NCI-H2196 (cell line): Measurements from ENCODE around the gene DFFB.

Source experiments
- DNase-seq: peaks from one replicate; lab custom pipeline; 2025; ENCODE audit not compliant: unreplicated experiment; lab: John Stamatoyannopoulos, UW

Gene DFFB

GRCh38 chr1:3924186-3924824, 67.0 kb downstream of the DFFB start:
- no peak for DNase-seq

- peak; percentile 59 for DNase-seq
Measured at GRCh38 chr1:3924825-3925220, 67.5 kb downstream of the DFFB start.

DNA sequence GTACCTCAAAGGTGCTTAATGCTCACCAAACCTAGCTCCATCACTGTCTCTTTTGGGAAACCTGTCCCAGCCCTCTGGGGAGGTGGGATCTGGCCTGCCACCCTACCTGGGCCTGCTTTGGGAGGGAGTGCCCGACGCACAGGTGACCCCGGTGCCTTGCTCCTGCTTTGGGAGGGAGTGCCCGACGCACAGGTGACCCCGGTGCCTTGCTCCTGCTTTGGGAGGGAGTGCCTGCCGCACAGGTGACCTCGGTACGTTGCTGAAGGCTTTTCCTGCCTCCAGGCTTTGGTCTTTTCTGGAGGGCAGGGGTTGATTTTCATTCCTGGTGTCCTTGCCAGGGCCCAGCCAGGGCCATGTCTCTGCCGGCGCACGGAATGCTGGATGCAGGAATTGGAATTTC, 68.0 kb downstream of the DFFB start:
- DNase-seq: no peak

- no peak for DNase-seq
Measured at GRCh38 chr1:3925762-3926161, 68.5 kb downstream of the DFFB start.

DNA sequence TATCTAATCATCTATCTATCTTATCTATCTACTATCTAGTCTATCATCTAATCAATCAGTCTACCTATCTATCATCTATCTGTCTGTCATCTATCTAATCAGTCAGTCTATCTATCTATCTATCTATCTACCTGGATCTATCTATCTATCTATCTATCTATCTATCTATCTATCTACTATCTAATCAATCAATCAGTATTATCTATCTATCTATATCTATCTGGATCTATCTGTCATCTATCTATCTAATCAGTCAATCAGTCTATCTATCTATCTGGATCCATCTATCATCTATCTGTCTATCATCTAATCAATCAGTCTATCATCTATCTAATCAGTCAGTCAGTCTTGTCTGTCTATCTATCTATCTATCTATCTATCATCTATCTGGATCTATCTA, 69.7 kb downstream of the DFFB start:
- no peak for DNase-seq

GRCh38 chr1:3928586-3928985, 71.3 kb downstream of the DFFB start:
- no peak for DNase-seq

- no peak for DNase-seq
Measured at GRCh38 chr1:3929126-3929525, 71.8 kb downstream of the DFFB start.

DNA sequence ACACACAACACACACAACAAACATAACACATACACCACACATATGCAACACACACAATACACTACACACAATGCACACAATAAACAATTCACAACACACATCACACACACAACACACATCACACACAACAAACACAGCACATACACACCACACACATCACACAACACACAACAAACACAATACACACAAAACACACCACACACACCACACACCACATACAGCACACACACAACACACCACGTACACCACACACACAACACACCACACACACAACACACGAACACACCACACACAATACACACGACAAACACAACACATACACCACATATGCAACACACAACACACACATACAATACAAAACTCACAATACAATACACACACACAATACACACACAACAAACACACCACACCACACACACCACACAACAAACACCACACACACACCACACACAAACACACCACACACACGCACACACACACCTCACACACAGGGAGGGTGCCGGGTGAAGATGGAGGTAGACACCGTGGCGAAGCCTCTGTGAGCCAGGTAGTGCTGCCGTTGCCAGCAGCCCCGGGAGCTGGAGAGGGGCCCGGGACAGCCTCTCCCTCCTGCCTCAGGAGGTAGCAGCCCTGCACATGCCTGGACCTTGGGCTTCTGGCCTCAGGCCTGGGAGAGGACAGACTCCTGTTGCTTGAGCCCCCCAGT, 73.2 kb downstream of the DFFB start:
- no peak for DNase-seq

DNA sequence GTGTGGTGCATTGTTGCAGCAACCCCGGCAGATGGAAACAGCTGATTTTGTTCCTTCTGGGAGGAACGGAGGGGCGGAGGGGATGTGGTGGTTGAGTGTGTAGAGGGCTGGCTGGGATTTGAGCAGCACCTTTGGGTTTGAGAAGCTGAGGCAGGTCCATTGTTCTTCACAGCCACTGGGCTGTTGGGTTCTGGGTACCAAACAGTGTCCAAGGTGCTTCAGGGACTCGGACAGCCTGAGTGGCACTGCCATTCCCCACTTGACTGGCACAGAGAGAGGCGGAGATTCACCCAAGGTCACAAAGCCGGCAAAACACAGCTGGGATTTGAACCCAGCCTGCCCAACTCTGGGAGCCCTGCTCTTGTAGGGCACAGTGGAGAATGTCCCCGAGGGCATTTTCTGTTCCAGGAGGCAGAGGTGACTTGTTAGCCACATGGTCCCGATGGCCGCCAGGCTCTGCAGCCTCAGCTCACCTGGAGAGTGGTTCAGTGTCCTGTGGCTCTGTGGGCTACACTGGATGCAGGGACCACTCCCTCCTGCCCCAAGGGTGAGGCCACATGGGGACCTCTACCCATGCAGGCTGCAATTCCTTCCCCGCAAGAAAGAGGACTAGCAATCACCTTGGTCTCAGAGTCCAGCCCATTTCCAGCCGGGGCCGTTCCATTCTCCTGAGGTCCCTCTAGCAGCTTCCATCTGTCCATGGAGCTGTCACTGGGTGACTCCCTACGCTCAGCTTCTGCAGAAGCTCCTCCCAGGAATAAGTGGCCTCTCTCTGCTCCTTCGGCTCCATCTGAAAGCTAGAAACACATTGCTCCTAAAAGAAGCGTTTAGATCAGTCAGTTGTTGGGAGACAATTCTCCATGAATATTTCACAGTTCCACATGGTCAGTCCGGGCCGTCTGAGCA, 74.0 kb downstream of the DFFB start:
- no peak for DNase-seq

DNA sequence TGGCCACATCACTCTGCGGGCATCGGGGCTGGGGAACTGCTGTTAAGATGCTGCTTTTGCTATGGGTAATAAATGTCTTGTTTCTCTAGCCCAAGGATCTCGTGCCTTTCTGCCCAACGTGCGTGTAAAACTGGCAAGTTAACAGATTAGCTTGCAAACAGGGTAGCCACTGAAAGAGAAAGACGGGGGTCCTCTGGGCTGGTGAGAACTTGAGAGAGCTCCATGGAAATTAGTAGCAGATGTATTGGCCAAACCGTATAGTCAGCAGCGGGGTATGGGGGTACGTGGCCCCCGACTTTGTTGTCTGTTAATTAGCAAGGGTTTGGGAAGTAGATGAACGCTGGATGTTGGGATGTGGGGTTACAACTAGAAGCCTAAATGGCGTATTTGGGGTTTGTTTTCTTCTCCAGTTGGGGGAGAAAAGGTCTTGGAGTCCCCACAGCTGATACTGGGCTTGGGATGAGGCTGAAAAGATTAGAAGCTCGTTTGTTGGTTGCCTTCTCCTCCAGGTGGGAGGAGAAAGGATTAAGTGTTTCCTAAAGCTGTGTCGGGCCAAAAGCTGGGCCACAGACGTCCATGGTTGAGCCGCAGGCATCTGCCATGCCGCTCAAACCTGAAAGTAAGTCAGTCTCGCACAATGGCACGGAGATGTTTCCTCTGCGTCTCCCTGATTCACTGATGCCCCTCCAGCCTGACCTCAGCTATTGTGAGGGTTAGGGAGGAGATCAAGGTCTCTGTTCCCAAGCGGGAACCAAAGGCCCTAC, 75.1 kb downstream of the DFFB start:
- no peak for DNase-seq
